T-helper 17 cell (primary cell): ENCODE data around the gene POU2F2. TPM values are rescaled to one million over a fixed set of nuclear protein-coding genes. Genes with fewer than 3 reads are reported as not detected.

ENCODE experiments used
- ATAC-seq: fragments of 150-1000 bp; cut with Tn5 transposase; 2 replicates; pipeline ENCODE4 v1.10.0; 2021; ENCODE audit warnings: mild to moderate bottlenecking, moderate library complexity
- DNase-seq, 3 donors: peaks; one replicate each; pipeline versions ENCODE4 v3.0.0 to v3.0.0-alpha.2; 2020 to 2021
- H3K9me3 ChIP-seq: one replicate; pipeline ENCODE4 v1.7.0; 2013; ENCODE audit warnings: low read length, mild to moderate bottlenecking; ENCODE audit not compliant: control insufficient read depth, poor library complexity, severe bottlenecking
- H3K27ac Mint-ChIP-seq: one replicate; pipeline ENCODE4 v1.8.0; 2022; ENCODE audit warnings: mild to moderate bottlenecking, moderate library complexity, mixed read lengths
- H3K27me3 Mint-ChIP-seq: one replicate; pipeline ENCODE4 v1.8.0; 2022; ENCODE audit warnings: mixed read lengths
- H3K36me3 Mint-ChIP-seq: one replicate; pipeline ENCODE4 v1.8.0; 2022; ENCODE audit warnings: low read depth, mixed read lengths
- H3K4me1 Mint-ChIP-seq: one replicate; pipeline ENCODE4 v1.8.0; 2022; ENCODE audit warnings: mild to moderate bottlenecking, mixed read lengths
- H3K4me3 Mint-ChIP-seq: one replicate; pipeline ENCODE4 v1.8.0; 2022; ENCODE audit warnings: mild to moderate bottlenecking, moderate library complexity, mixed read lengths
- total RNA-seq, 4 donors: library from RNA in 2 of 4; stranded (reverse) in 2 of 4; gene quantifications; one replicate each; pipeline ENCODE4 v1.2.3 and lab custom pipeline; 2022 to 2026

The POU2F2 gene
- total RNA-seq, 2 donors from 2014 or later: 24.5 to 42.7 TPM

GRCh38 chr19:42038666-42039065 lies 93.6 kb downstream of the POU2F2 start:
- Mint-ChIP-seq H3K4me3 (no peak overlapping the region), H3K36me3 (no peaks in the 10 kb centered on the region), H3K27me3 (peaks cover 13% of the 10 kb centered on the region), H3K27ac (no peak overlapping the region), H3K4me1 (peaks cover 12% of the 10 kb centered on the region)
- no peaks in the 10 kb centered on the region for H3K9me3 ChIP-seq
- no peak for DNase-seq
- no peak for ATAC-seq

- ATAC-seq (no peak), DNase-seq (no peak)
- Mint-ChIP-seq H3K4me1 (peaks cover 12% of the 10 kb centered on the region), H3K27ac (no peak overlapping the region), H3K36me3 (no peaks in the 10 kb centered on the region), H3K4me3 (no peak overlapping the region), H3K27me3 (peaks cover 16% of the 10 kb centered on the region)
- no peaks in the 10 kb centered on the region for H3K9me3 ChIP-seq
Observed at GRCh38 chr19:42037649-42038048, 94.6 kb downstream of the POU2F2 start.

Other genes with a start within 250 kb of the POU2F2 start
- gene ARHGEF1, start 249.3 kb downstream of the POU2F2 start, total RNA-seq: 100 to 1,000 TPM; 929 to 961 TPM
- gene ERFL, start 204.0 kb downstream of the POU2F2 start, total RNA-seq: 1 to 10 TPM; 2.4 to 3.1 TPM
- 10 to 100 TPM; 90.1 to 98.3 TPM for gene RABAC1, start 173.1 kb downstream of the POU2F2 start, total RNA-seq
- 1 to 10 TPM; 2.2 to 4.9 TPM for gene ATP1A3, start 138.2 kb downstream of the POU2F2 start, total RNA-seq
- gene GRIK5, start 62.2 kb downstream of the POU2F2 start, total RNA-seq: under 1 TPM; 0.42 to 0.55 TPM
- gene ZNF574, start 56.3 kb downstream of the POU2F2 start, total RNA-seq: 10 to 100 TPM; 23.1 to 23.6 TPM
- 10 to 100 TPM; 72.1 to 89.9 TPM for gene DEDD2, start 85.2 kb upstream of the POU2F2 start, total RNA-seq
- gene ZNF526, start 87.9 kb upstream of the POU2F2 start, total RNA-seq: 1 to 10 TPM; 6.7 to 7.5 TPM
- gene GSK3A, start 110.2 kb upstream of the POU2F2 start, total RNA-seq: 10 to 100 TPM; 27.7 to 28.1 TPM
- 10 to 100 TPM; 75.8 to 82.1 TPM for gene ERF, start 122.7 kb upstream of the POU2F2 start, total RNA-seq
- 100 to 1,000 TPM; 112 to 125 TPM for gene CIC, start 136.8 kb upstream of the POU2F2 start, total RNA-seq
- under 1 TPM in 1 of 2 donors, not detected in 1; 0.50 TPM for gene PRR19, start 169.7 kb upstream of the POU2F2 start, total RNA-seq
- 10 to 100 TPM; 16.0 to 17.7 TPM for gene PAFAH1B3, start 170.2 kb upstream of the POU2F2 start, total RNA-seq
- not detected for gene TMEM145, start 180.9 kb upstream of the POU2F2 start, total RNA-seq
- gene MEGF8, start 193.2 kb upstream of the POU2F2 start, total RNA-seq: 1 to 10 TPM; 4.6 to 6.1 TPM